ENCODE results near the gene SKOR1.

SKOR1 gene

GRCh38 chr15:67850336-67850735, 25.0 kb downstream of the SKOR1 start:
- H3K4me3 ChIP-seq (ENCODE audit: low read length), result no peak overlapping the region
- H3K9ac ChIP-seq (ENCODE audit: low read depth, low read length), result no peak overlapping the region

GRCh38 chr15:67850994-67851571, 25.8 kb downstream of the SKOR1 start:
- Histone ChIP-seq H3K4me1 (ENCODE audit: insufficient read depth, low read length) (peaks cover 5% of the 10 kb centered on the region; the same call in 1 of the 2 replicates), H3K27ac (ENCODE audit: low read length) (no peak overlapping the region), H3K36me3 (ENCODE audit: insufficient read depth, low read depth, low read length) (no peaks in the 10 kb centered on the region), H3K9ac (ENCODE audit: low read depth, low read length) (no peak overlapping the region), H3K4me3 (ENCODE audit: low read length) (no peak overlapping the region), H3K9me3 (ENCODE audit: insufficient read depth, low read depth, low read length) (no peaks in the 10 kb centered on the region), H3K27me3 (ENCODE audit: insufficient read depth, low read length) (no peaks in the 10 kb centered on the region)

More at GRCh38 chr15:67850336-67850735, 25.0 kb downstream of the SKOR1 start:
- no peaks in the 10 kb centered on the region for H3K9me3 ChIP-seq (ENCODE audit: insufficient read depth, low read depth, low read length)
- H3K27me3 ChIP-seq (ENCODE audit: insufficient read depth, low read length), result no peaks in the 10 kb centered on the region
- no peaks in the 10 kb centered on the region for H3K36me3 ChIP-seq (ENCODE audit: insufficient read depth, low read depth, low read length)
- H3K27ac ChIP-seq (ENCODE audit: low read length), result no peak overlapping the region
- peaks cover 5% of the 10 kb centered on the region; the same call in 1 of the 2 replicates for H3K4me1 ChIP-seq (ENCODE audit: insufficient read depth, low read length)

DNA sequence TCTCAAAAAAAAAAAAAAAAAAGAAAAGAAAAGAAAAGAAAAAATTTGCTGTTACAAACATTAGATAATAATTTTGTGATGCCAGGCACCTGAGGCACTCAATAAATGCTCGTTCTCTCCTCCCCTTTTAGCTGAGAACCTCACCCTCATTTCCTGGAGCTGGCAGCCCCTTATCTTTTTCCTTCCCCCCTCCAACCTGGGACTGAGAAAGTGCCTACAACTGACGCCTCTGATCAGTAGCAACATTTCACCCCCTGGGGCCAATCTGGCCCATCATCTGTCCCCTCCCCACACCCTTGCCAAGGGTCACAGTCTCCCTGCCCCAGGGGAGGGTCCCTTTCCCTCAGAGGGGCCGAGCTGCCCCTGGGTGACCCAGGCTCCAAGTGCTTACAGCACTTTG, 27.1 kb downstream of the SKOR1 start:
- Histone ChIP-seq H3K27me3 (ENCODE audit: insufficient read depth, low read length) (no peaks in the 10 kb centered on the region), H3K27ac (ENCODE audit: low read length) (no peak overlapping the region), H3K36me3 (ENCODE audit: insufficient read depth, low read depth, low read length) (no peaks in the 10 kb centered on the region), H3K4me3 (ENCODE audit: low read length) (no peak overlapping the region), H3K9me3 (ENCODE audit: insufficient read depth, low read depth, low read length) (no peaks in the 10 kb centered on the region), H3K4me1 (ENCODE audit: insufficient read depth, low read length) (peaks cover 5% of the 10 kb centered on the region; the same call in 1 of the 2 replicates), H3K9ac (ENCODE audit: low read depth, low read length) (peak overlapping the region; percentile 0; the same call in 1 of the 2 replicates)

DNA sequence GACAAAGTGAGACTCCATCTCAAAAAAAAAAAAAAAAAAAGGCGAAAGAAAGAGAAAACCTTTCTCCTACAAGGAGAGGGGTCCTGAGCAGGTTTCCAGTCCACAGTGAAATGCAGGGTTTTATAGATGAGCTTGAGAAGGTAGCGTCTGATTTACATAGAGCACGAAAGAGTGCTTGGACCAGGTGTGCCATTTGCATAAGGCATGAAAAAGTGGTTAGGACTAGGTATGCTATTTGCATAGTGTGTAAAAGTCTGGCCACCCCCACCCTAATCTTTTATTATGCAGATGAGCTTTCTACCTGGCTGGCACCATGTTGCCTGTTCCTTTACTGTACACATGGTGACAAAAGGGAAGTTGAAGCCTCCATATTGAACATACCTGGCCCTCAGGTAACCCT, 28.1 kb downstream of the SKOR1 start:
- Histone ChIP-seq H3K9me3 (ENCODE audit: insufficient read depth, low read depth, low read length) (no peaks in the 10 kb centered on the region), H3K4me1 (ENCODE audit: insufficient read depth, low read length) (peaks cover 5% of the 10 kb centered on the region; the same call in 1 of the 2 replicates), H3K27me3 (ENCODE audit: insufficient read depth, low read length) (no peaks in the 10 kb centered on the region), H3K4me3 (ENCODE audit: low read length) (0 out of 2 replicates have a peak overlapping the region, but pooled peaks have one; percentile 7), H3K27ac (ENCODE audit: low read length) (no peak overlapping the region), H3K36me3 (ENCODE audit: insufficient read depth, low read depth, low read length) (no peaks in the 10 kb centered on the region), H3K9ac (ENCODE audit: low read depth, low read length) (peak overlapping the region; percentile 0; the same call in 1 of the 2 replicates)

GRCh38 chr15:67854358-67854757, 29.0 kb downstream of the SKOR1 start:
- Histone ChIP-seq H3K9ac (ENCODE audit: low read depth, low read length) (peak overlapping the region; percentile 13; the same call in 1 of the 2 replicates), H3K4me3 (ENCODE audit: low read length) (no peak overlapping the region), H3K36me3 (ENCODE audit: insufficient read depth, low read depth, low read length) (no peaks in the 10 kb centered on the region), H3K9me3 (ENCODE audit: insufficient read depth, low read depth, low read length) (no peaks in the 10 kb centered on the region), H3K27ac (ENCODE audit: low read length) (no peak overlapping the region), H3K27me3 (ENCODE audit: insufficient read depth, low read length) (no peaks in the 10 kb centered on the region), H3K4me1 (ENCODE audit: insufficient read depth, low read length) (peaks cover 5% of the 10 kb centered on the region; the same call in 1 of the 2 replicates)

GRCh38 chr15:67855842-67856241, 30.5 kb downstream of the SKOR1 start:
- Histone ChIP-seq H3K9ac (ENCODE audit: low read depth, low read length) (no peak overlapping the region), H3K36me3 (ENCODE audit: insufficient read depth, low read depth, low read length) (no peaks in the 10 kb centered on the region), H3K27ac (ENCODE audit: low read length) (no peak overlapping the region), H3K4me1 (ENCODE audit: insufficient read depth, low read length) (peaks cover 5% of the 10 kb centered on the region; the same call in 1 of the 2 replicates), H3K9me3 (ENCODE audit: insufficient read depth, low read depth, low read length) (no peaks in the 10 kb centered on the region), H3K4me3 (ENCODE audit: low read length) (no peak overlapping the region), H3K27me3 (ENCODE audit: insufficient read depth, low read length) (no peaks in the 10 kb centered on the region; the same call in 1 of the 2 replicates)

DNA sequence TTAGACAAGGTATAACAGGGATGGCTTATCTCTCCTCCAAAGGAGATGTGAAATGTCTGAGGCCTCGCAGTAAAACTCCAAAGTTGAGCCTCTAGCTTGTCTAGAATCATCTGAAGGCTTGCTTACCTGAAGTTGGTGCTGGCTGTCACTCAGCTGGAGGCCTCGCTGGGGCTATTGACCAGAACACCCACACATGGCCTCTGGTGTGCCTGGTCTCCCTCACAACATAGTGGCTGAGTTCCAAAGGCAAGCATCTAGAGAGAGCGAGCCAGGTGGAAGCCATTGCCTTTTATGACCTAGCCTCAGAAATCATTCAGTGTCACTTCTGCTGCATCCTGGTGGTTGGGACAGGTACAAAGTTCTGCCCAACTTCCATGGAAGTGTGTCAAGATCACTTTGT, 31.9 kb downstream of the SKOR1 start:
- Histone ChIP-seq H3K36me3 (ENCODE audit: insufficient read depth, low read depth, low read length) (no peaks in the 10 kb centered on the region), H3K4me1 (ENCODE audit: insufficient read depth, low read length) (peaks cover 5% of the 10 kb centered on the region; the same call in 1 of the 2 replicates), H3K9me3 (ENCODE audit: insufficient read depth, low read depth, low read length) (no peaks in the 10 kb centered on the region), H3K4me3 (ENCODE audit: low read length) (no peak overlapping the region), H3K27ac (ENCODE audit: low read length) (no peak overlapping the region), H3K27me3 (ENCODE audit: insufficient read depth, low read length) (peaks cover 2% of the 10 kb centered on the region), H3K9ac (ENCODE audit: low read depth, low read length) (no peak overlapping the region)

DNA sequence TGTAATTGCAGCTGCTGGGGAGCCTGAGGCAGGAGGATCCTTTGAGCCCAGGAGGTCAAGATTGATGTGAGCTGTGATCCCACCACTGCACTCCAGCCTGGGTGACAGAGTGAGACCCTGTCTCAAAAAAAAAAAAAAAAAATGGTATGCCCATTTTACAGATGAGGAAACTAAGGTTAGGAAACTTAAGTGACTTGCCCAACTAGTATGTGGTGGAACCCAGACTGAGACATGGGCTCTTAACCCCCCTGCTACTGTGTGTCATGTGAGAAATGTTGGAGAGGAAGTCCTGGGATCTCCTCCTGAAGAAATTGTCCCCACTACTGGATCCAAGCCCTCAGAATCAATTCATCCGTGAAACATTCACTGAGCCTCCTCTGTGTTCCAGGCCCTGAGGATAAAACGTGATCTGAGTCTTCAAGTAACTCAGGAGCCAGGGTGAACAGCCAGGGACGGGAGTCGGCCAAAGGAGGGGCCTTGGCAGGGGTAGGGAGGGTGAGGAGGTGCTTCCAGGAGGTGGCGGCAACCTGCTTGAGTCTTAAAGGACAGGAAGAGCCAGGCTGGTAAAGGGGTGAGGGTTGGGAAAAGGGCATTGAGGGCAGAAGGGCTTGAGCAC, 34.1 kb downstream of the SKOR1 start:
- peaks cover 4% of the 10 kb centered on the region; the same call in 1 of the 2 replicates for H3K4me1 ChIP-seq (ENCODE audit: insufficient read depth, low read length)
- H3K27ac ChIP-seq (ENCODE audit: low read length), result no peak overlapping the region
- H3K9ac ChIP-seq (ENCODE audit: low read depth, low read length), result no peak overlapping the region

DNA sequence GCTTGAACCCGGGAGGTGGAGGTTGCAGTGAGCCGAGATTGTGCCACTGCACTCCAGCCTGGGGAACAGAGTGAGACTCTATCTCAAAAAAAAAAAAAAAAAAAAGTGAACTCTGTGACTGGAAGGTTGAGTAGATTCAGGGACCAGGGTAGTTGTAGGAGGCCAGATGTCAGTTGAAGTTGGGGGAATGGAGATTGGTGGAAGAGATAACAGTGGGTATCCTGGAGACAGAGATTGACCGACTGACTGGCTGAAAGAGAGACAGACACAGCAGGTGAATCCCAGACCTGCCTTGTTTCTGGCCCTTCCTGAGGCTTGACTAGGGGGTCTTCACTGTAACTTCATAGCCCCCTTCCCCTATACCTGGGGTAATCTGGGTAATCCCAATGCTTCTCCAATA, 36.7 kb downstream of the SKOR1 start:
- peaks cover 22% of the 10 kb centered on the region for H3K27me3 ChIP-seq (ENCODE audit: insufficient read depth, low read length)
- no peak overlapping the region for H3K9ac ChIP-seq (ENCODE audit: low read depth, low read length)
- H3K4me1 ChIP-seq (ENCODE audit: insufficient read depth, low read length), result peaks cover 14% of the 10 kb centered on the region; the same call in 1 of the 2 replicates
- no peaks in the 10 kb centered on the region for H3K36me3 ChIP-seq (ENCODE audit: insufficient read depth, low read depth, low read length)
- no peak overlapping the region for H3K27ac ChIP-seq (ENCODE audit: low read length)
- no peaks in the 10 kb centered on the region for H3K9me3 ChIP-seq (ENCODE audit: insufficient read depth, low read depth, low read length)
- H3K4me3 ChIP-seq (ENCODE audit: low read length), result no peak overlapping the region

More for the DNA sequence above, 34.1 kb downstream of the SKOR1 start:
- peaks cover 22% of the 10 kb centered on the region for H3K27me3 ChIP-seq (ENCODE audit: insufficient read depth, low read length)
- H3K4me3 ChIP-seq (ENCODE audit: low read length), result no peak overlapping the region
- no peaks in the 10 kb centered on the region for H3K36me3 ChIP-seq (ENCODE audit: insufficient read depth, low read depth, low read length)
- H3K9me3 ChIP-seq (ENCODE audit: insufficient read depth, low read depth, low read length), result no peaks in the 10 kb centered on the region

- peaks cover 14% of the 10 kb centered on the region; the same call in 1 of the 2 replicates for H3K4me1 ChIP-seq (ENCODE audit: insufficient read depth, low read length)
- peaks cover 22% of the 10 kb centered on the region for H3K27me3 ChIP-seq (ENCODE audit: insufficient read depth, low read length)
- no peaks in the 10 kb centered on the region for H3K36me3 ChIP-seq (ENCODE audit: insufficient read depth, low read depth, low read length)
- no peak overlapping the region for H3K9ac ChIP-seq (ENCODE audit: low read depth, low read length)
- peak overlapping the region; percentile 46; the same call in 1 of the 2 replicates for H3K4me3 ChIP-seq (ENCODE audit: low read length)
- H3K27ac ChIP-seq (ENCODE audit: low read length), result no peak overlapping the region
- no peaks in the 10 kb centered on the region for H3K9me3 ChIP-seq (ENCODE audit: insufficient read depth, low read depth, low read length)
These were observed 37.6 kb downstream of the SKOR1 start for GRCh38 chr15:67862750-67863441.

GRCh38 chr15:67863442-67863987, 38.2 kb downstream of the SKOR1 start:
- no peaks in the 10 kb centered on the region for H3K9me3 ChIP-seq (ENCODE audit: insufficient read depth, low read depth, low read length)
- peak overlapping the region; percentile 67; the same call in 1 of the 2 replicates for H3K9ac ChIP-seq (ENCODE audit: low read depth, low read length)
- H3K27me3 ChIP-seq (ENCODE audit: insufficient read depth, low read length), result peaks cover 22% of the 10 kb centered on the region
- no peaks in the 10 kb centered on the region for H3K36me3 ChIP-seq (ENCODE audit: insufficient read depth, low read depth, low read length)
- peaks cover 14% of the 10 kb centered on the region; the same call in 1 of the 2 replicates for H3K4me1 ChIP-seq (ENCODE audit: insufficient read depth, low read length)
- H3K4me3 ChIP-seq (ENCODE audit: low read length), result peak overlapping the region; percentile 70; the same call in 1 of the 2 replicates
- no peak overlapping the region for H3K27ac ChIP-seq (ENCODE audit: low read length)

All from iPS-20b (cell line).